ENCODE data around the gene TRIM26.

- no peak for TF ChIP-seq MYNN (CRISPR knock-in tag; IDR thresholded peaks at IDR 0.05; ENCODE audit: low read depth)
- no peak for TF ChIP-seq POLR2A (IDR thresholded peaks at IDR 0.05; ENCODE audit: insufficient read depth in 1 of 2, low read depth in 2 of 2, low read length in 2 of 2)
- TF ChIP-seq JUND (CRISPR knock-in tag; IDR thresholded peaks at IDR 0.05): no peak
- no peak for TF ChIP-seq TCF7 (IDR thresholded peaks at IDR 0.05; ENCODE audit: low read depth)
- no peak for TF ChIP-seq EP300 (IDR thresholded peaks at IDR 0.05; ENCODE audit: low read depth in 2 of 2, low read length in 2 of 2)
- TF ChIP-seq EP300 (CRISPR knock-in tag; IDR thresholded peaks at IDR 0.05; ENCODE audit: borderline replicate concordance): no peak
- no peak for TF ChIP-seq JUN (CRISPR knock-in tag; IDR thresholded peaks at IDR 0.05)
- TF ChIP-seq MTA3 (CRISPR knock-in tag; IDR thresholded peaks at IDR 0.05): no peak
- TF ChIP-seq RERE (CRISPR knock-in tag; IDR thresholded peaks at IDR 0.05; ENCODE audit: low read depth): no peak
- no peak for TF ChIP-seq YEATS2 (CRISPR knock-in tag; IDR thresholded peaks at IDR 0.05; ENCODE audit: borderline replicate concordance)
Observed at GRCh38 chr6:30195951-30196350, 17.3 kb downstream of the TRIM26 start.
